ENCODE data around the gene OGFOD3.
"Not testable (repeated sequence)": the region's sequence is repeated elsewhere in the genome, so short reads cannot be mapped to it uniquely, and the experiment has no call there.

- TF ChIP-seq EZH2 (IDR thresholded peaks at IDR 0.05; ENCODE audit: insufficient read depth, poor library complexity, severe bottlenecking); EZH2phosphoT487 (IDR thresholded peaks at IDR 0.05; ENCODE audit: insufficient read depth, low read depth): not testable (repeated sequence)
Measured at GRCh38 chr17:82412081-82412480, 6.3 kb downstream of the OGFOD3 start.

Measured in GM23248 (cell line).